ENCODE results near the gene CALCOCO1. TPM values are rescaled to one million over a fixed set of nuclear protein-coding genes. Genes with fewer than 3 reads are reported as not detected.

CALCOCO1 gene
- polyA plus RNA-seq, 1 donor from 2014 or later = 169 TPM

DNA sequence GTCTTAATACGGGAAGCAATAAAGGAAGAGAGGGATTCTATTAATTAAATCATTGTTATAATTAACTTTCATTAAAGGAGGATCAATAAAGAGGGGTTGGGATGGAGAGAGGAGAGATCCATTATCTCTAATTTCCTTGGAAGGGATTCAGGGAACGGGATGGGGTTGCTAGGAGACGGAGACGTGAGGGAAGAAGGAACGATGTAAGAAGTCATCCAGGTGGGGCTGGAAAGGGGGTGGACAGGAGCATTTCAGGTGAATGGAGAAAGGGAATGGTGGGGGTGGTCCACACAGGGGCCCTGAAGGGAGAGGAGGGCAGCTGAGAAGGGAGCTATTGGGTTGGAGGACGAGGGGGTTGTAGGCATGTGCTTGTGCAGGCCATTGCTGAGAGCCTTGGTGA, 17.2 kb downstream of the CALCOCO1 start:
- Histone ChIP-seq H3K4me3 (ENCODE audit: low read length) (peak overlapping the region; percentile 43), H4K20me1 (ENCODE audit: insufficient read depth) (no peaks in the 10 kb centered on the region), H3K79me2 (replicated peaks; ENCODE audit: insufficient read depth, low read length) (no peaks in the 10 kb centered on the region), H3K9me3 (ENCODE audit: low read length) (no peaks in the 10 kb centered on the region), H3K4me2 (ENCODE audit: low read length) (peak overlapping the region; percentile 57), H2AFZ (ENCODE audit: low read depth, low read length) (no peak overlapping the region), H3K27ac (ENCODE audit: low read length) (peak overlapping the region; percentile 96), H3F3A (ENCODE audit: insufficient read depth, low read length, poor library complexity, severe bottlenecking) (peaks cover 16% of the 10 kb centered on the region), H3K36me3 (ENCODE audit: insufficient read depth, low read length) (peaks cover 8% of the 10 kb centered on the region), H3K9ac (ENCODE audit: low read length) (peak overlapping the region; percentile 76), H3K27me3 (ENCODE audit: insufficient read depth, low read depth, low read length) (no peaks in the 10 kb centered on the region), H3K9me2 (ENCODE audit: insufficient read depth, low read length) (no peaks in the 10 kb centered on the region)
- TF ChIP-seq, protein P1, sequence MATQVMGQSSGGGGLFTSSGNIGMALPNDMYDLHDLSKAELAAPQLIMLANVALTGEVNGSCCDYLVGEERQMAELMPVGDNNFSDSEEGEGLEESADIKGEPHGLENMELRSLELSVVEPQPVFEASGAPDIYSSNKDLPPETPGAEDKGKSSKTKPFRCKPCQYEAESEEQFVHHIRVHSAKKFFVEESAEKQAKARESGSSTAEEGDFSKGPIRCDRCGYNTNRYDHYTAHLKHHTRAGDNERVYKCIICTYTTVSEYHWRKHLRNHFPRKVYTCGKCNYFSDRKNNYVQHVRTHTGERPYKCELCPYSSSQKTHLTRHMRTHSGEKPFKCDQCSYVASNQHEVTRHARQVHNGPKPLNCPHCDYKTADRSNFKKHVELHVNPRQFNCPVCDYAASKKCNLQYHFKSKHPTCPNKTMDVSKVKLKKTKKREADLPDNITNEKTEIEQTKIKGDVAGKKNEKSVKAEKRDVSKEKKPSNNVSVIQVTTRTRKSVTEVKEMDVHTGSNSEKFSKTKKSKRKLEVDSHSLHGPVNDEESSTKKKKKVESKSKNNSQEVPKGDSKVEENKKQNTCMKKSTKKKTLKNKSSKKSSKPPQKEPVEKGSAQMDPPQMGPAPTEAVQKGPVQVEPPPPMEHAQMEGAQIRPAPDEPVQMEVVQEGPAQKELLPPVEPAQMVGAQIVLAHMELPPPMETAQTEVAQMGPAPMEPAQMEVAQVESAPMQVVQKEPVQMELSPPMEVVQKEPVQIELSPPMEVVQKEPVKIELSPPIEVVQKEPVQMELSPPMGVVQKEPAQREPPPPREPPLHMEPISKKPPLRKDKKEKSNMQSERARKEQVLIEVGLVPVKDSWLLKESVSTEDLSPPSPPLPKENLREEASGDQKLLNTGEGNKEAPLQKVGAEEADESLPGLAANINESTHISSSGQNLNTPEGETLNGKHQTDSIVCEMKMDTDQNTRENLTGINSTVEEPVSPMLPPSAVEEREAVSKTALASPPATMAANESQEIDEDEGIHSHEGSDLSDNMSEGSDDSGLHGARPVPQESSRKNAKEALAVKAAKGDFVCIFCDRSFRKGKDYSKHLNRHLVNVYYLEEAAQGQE (IDR thresholded peaks at IDR 0.05; ENCODE audit: borderline replicate concordance) = peak; percentile 63
- TF ChIP-seq POLR2AphosphoS5 (IDR thresholded peaks at IDR 0.05) (peak; percentile 28), EP300 (conservative IDR thresholded peaks at IDR 0.05; ENCODE audit: poor library complexity, severe bottlenecking) (peak; percentile 33), RAD21 (conservative IDR thresholded peaks at IDR 0.05) (no peak)

DNA sequence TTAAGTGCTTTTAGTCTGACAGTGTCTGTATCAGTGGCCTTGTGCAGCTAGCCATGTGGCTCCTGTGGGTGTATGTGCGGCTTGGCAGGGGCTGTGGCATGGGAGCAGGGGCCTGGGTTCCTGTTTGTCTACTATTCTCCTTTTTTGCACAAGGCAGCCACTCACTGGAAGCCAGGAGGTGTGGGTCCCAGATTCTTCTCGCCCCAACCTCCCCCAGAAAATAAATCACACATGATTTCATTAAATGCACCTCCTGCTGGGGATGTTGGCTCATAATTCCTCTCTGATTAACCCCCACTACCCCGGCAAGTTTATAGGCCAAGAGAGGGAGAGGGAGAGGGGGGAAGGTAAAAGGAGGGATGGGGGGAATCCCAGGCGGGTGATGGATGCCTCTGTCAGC, 17.6 kb downstream of the CALCOCO1 start:
- no peaks in the 10 kb centered on the region for H3K9me3 ChIP-seq (ENCODE audit: low read length)
- peak overlapping the region; percentile 96 for H3K27ac ChIP-seq (ENCODE audit: low read length)
- peak overlapping the region; percentile 76 for H3K9ac ChIP-seq (ENCODE audit: low read length)
- no peak overlapping the region for H2AFZ ChIP-seq (ENCODE audit: low read depth, low read length)
- H3K79me2 ChIP-seq (replicated peaks; ENCODE audit: insufficient read depth, low read length) = no peaks in the 10 kb centered on the region
- no peaks in the 10 kb centered on the region for H3K27me3 ChIP-seq (ENCODE audit: insufficient read depth, low read depth, low read length)
- TF ChIP-seq RAD21 (conservative IDR thresholded peaks at IDR 0.05) (no peak), EP300 (conservative IDR thresholded peaks at IDR 0.05; ENCODE audit: poor library complexity, severe bottlenecking) (peak; percentile 54)
- TF ChIP-seq, protein P2, sequence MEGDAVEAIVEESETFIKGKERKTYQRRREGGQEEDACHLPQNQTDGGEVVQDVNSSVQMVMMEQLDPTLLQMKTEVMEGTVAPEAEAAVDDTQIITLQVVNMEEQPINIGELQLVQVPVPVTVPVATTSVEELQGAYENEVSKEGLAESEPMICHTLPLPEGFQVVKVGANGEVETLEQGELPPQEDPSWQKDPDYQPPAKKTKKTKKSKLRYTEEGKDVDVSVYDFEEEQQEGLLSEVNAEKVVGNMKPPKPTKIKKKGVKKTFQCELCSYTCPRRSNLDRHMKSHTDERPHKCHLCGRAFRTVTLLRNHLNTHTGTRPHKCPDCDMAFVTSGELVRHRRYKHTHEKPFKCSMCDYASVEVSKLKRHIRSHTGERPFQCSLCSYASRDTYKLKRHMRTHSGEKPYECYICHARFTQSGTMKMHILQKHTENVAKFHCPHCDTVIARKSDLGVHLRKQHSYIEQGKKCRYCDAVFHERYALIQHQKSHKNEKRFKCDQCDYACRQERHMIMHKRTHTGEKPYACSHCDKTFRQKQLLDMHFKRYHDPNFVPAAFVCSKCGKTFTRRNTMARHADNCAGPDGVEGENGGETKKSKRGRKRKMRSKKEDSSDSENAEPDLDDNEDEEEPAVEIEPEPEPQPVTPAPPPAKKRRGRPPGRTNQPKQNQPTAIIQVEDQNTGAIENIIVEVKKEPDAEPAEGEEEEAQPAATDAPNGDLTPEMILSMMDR (IDR thresholded peaks at IDR 0.05; ENCODE audit: poor library complexity, severe bottlenecking) = peak; percentile 33
- no peaks in the 10 kb centered on the region for H3K9me2 ChIP-seq (ENCODE audit: insufficient read depth, low read length)
- H3K4me3 ChIP-seq (ENCODE audit: low read length) = peak overlapping the region; percentile 43
- H3K4me2 ChIP-seq (ENCODE audit: low read length) = peak overlapping the region; percentile 57
- no peaks in the 10 kb centered on the region for H4K20me1 ChIP-seq (ENCODE audit: insufficient read depth)
- H3F3A ChIP-seq (ENCODE audit: insufficient read depth, low read length, poor library complexity, severe bottlenecking) = peaks cover 16% of the 10 kb centered on the region
- peaks cover 5% of the 10 kb centered on the region for H3K36me3 ChIP-seq (ENCODE audit: insufficient read depth, low read length)

DNA sequence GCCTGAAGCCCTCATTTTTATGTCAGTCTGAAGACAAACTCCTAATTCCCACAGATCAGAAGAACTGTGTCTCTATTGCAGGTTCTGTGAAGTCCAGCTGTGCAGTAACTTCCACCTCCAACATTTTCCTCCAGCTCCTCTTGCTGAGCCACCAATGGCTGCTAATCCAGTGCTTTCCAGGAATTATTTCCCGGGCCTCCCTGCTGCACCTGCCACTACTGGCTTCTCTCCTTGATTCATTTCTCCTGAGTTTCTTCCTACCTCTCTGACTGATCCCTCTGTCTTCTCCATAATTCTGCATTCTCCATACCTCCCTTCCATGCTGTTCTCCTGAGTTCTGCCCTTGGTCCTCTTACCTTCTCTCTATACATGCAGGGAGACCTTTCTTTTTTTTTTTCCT, 21.2 kb downstream of the CALCOCO1 start:
- Histone ChIP-seq H2AFZ (ENCODE audit: low read depth, low read length) (no peak overlapping the region), H3K9me3 (ENCODE audit: low read length) (no peaks in the 10 kb centered on the region), H3K4me3 (ENCODE audit: low read length) (no peak overlapping the region), H3K27ac (ENCODE audit: low read length) (no peak overlapping the region), H3K4me2 (ENCODE audit: low read length) (no peak overlapping the region), H3K9me2 (ENCODE audit: insufficient read depth, low read length) (no peaks in the 10 kb centered on the region), H3K79me2 (replicated peaks; ENCODE audit: insufficient read depth, low read length) (no peaks in the 10 kb centered on the region), H3K36me3 (ENCODE audit: insufficient read depth, low read length) (no peaks in the 10 kb centered on the region), H3K9ac (ENCODE audit: low read length) (no peak overlapping the region), H3K27me3 (ENCODE audit: insufficient read depth, low read depth, low read length) (no peaks in the 10 kb centered on the region), H4K20me1 (ENCODE audit: insufficient read depth) (no peaks in the 10 kb centered on the region), H3F3A (ENCODE audit: insufficient read depth, low read length, poor library complexity, severe bottlenecking) (peaks cover under 1% of the 10 kb centered on the region)
- TF ChIP-seq, protein P2 (IDR thresholded peaks at IDR 0.05; ENCODE audit: poor library complexity, severe bottlenecking) = no peak
- TF ChIP-seq RAD21 (conservative IDR thresholded peaks at IDR 0.05) (no peak), SMC3 (conservative IDR thresholded peaks at IDR 0.05; ENCODE audit: poor library complexity) (no peak), POLR2AphosphoS5 (IDR thresholded peaks at IDR 0.05) (no peak), EZH2 (IDR thresholded peaks at IDR 0.05; ENCODE audit: borderline replicate concordance, insufficient read depth, low read length, poor library complexity, severe bottlenecking) (no peak)

Measured in neural cell (in vitro differentiated cells).